H1 (cell line): Measurements from ENCODE around the gene RAB31. TPM values are rescaled to one million over a fixed set of nuclear protein-coding genes. Genes with fewer than 3 reads are reported as not detected.

Experiments used
- CTCF ChIA-PET: fragments of 300-600 bp; sonication (Branson Sonifier 250); formaldehyde crosslinking; loops from one replicate; lab custom pipeline; 2021; ENCODE audit not compliant: partially characterized antibody; lab: Charles Lee
- POLR2A ChIA-PET: fragments of 300-600 bp; sonication (Branson Sonifier 250); formaldehyde crosslinking; loops from one replicate; lab custom pipeline; 2021; ENCODE audit warnings: inconsistent platforms; ENCODE audit not compliant: partially characterized antibody; lab: Charles Lee
- DNase-seq, 2 experiments: peaks; one replicate each; pipeline versions ENCODE4 v3.0.0 to v3.0.0-alpha.2; 2010 to 2022; ENCODE audit warnings: low spot score in 2 of 2, low read depth in 1 of 2, mixed read lengths in 1 of 2
- FAIRE-seq: peaks from 2 replicates; lab custom pipeline; 2011; peaks lifted over from hg19 to GRCh38; lab: Jason Lieb, UNC
- H2AFZ ChIP-seq: 2 replicates; pipeline ENCODE4 v1.8.1; 2012; ENCODE audit warnings: low read length, inconsistent platforms
- H2AK5ac ChIP-seq: 2 replicates; pipeline ENCODE4 v1.6.1; 2013; ENCODE audit warnings: low read depth, low read length
- H2BK120ac ChIP-seq: replicated peaks from 2 replicates; pipeline ENCODE3; 2013; ENCODE audit warnings: low read depth, low read length, inconsistent platforms
- H2BK12ac ChIP-seq: 2 replicates; pipeline ENCODE4 v1.6.1; 2013; ENCODE audit warnings: low read depth, low read length
- H2BK15ac ChIP-seq: 2 replicates; pipeline ENCODE4 v1.6.1; 2013; ENCODE audit warnings: low read length
- H2BK20ac ChIP-seq: 2 replicates; pipeline ENCODE4 v1.6.1; 2013; ENCODE audit warnings: low read length
- H2BK5ac ChIP-seq: 2 replicates; pipeline ENCODE4 v1.6.1; 2013; ENCODE audit warnings: low read depth, low read length
- H3K14ac ChIP-seq: 2 replicates; pipeline ENCODE4 v1.6.1; 2013; ENCODE audit warnings: inconsistent platforms; ENCODE audit not compliant: insufficient read length
- H3K18ac ChIP-seq: 2 replicates; pipeline ENCODE4 v1.6.1; 2013; ENCODE audit warnings: low read length; ENCODE audit errors: extremely low read depth
- H3K23ac ChIP-seq: 2 replicates; pipeline ENCODE4 v1.6.1; 2013; ENCODE audit warnings: inconsistent platforms; ENCODE audit not compliant: insufficient read length
- H3K23me2 ChIP-seq: 2 replicates; pipeline ENCODE4 v1.6.1; 2013; ENCODE audit warnings: low read depth, low read length
- H3K27ac ChIP-seq: 2 replicates; pipeline ENCODE4 v1.6.1; 2011; ENCODE audit warnings: low read depth, low read length, inconsistent platforms
- H3K27me3 ChIP-seq, 4 experiments: replicated peaks in 1 of 4; 1 replicate in 1 of 4; 2 replicates in 3 of 4; pipeline versions ENCODE4 v1.6.1 to v1.8.1; 2011 to 2013; ENCODE audit warnings: low read length in 3 of 4, mild to moderate bottlenecking in 3 of 4, inconsistent platforms in 2 of 4, mixed read lengths in 2 of 4, moderate library complexity in 1 of 4; ENCODE audit not compliant: control insufficient read depth in 3 of 4, insufficient read depth in 3 of 4; ENCODE audit errors: extremely low read depth in 1 of 4
- H3K36me3 ChIP-seq, 4 experiments: 2 replicates each; pipeline versions ENCODE4 v1.6.1 to v1.8.1; 2011 to 2013; ENCODE audit warnings: mild to moderate bottlenecking in 4 of 4, low read length in 3 of 4, moderate library complexity in 2 of 4, control low read depth in 1 of 4, inconsistent platforms in 1 of 4; ENCODE audit not compliant: insufficient read depth in 4 of 4, control insufficient read depth in 2 of 4
- H3K4ac ChIP-seq: replicated peaks from 2 replicates; pipeline ENCODE3; 2013; ENCODE audit warnings: low read length, low read depth, mixed read lengths, inconsistent platforms; ENCODE audit not compliant: insufficient read length
- H3K4me1 ChIP-seq, 4 experiments: replicated peaks in 1 of 4; 1 replicate in 1 of 4; 2 replicates in 3 of 4; pipeline versions ENCODE4 v1.6.1 to v1.8.1; 2011 to 2013; ENCODE audit warnings: low read length in 3 of 4, inconsistent platforms in 2 of 4, mixed read lengths in 1 of 4; ENCODE audit not compliant: insufficient read depth in 4 of 4, control insufficient read depth in 3 of 4
- H3K4me2 ChIP-seq, 2 experiments: 2 replicates each; pipeline versions ENCODE4 v1.6.1 to v1.8.1; 2011 to 2013; ENCODE audit warnings: low read depth in 2 of 2, low read length in 2 of 2, control low read depth in 1 of 2, inconsistent platforms in 1 of 2, mild to moderate bottlenecking in 1 of 2; ENCODE audit not compliant: insufficient read depth in 1 of 2
- H3K4me3 ChIP-seq, 4 experiments: fragments of 200-600, 300-600 bp in 1 of 4; sonication (generic), shearing (Covaris generic), sonication (Bioruptor Twin) in 1 of 4; 2 replicates each; pipeline versions ENCODE4 v1.5.1 to v1.8.1; 2011 to 2016; ENCODE audit warnings: low read length in 4 of 4, low read depth in 3 of 4, control low read depth in 2 of 4, inconsistent platforms in 2 of 4, mild to moderate bottlenecking in 2 of 4, mixed read lengths in 1 of 4, moderate library complexity in 1 of 4; ENCODE audit not compliant: insufficient read depth in 2 of 4; ENCODE audit errors: extremely low read depth in 1 of 4
- H3K56ac ChIP-seq: replicated peaks from 2 replicates; pipeline ENCODE3; 2013; ENCODE audit warnings: low read depth, mild to moderate bottlenecking, mixed read lengths, low read length, inconsistent platforms; ENCODE audit not compliant: insufficient read length
- H3K79me1 ChIP-seq: 2 replicates; pipeline ENCODE4 v1.6.1; 2013; ENCODE audit warnings: low read depth, low read length, control low read depth
- H3K79me2 ChIP-seq, 2 experiments: 2 replicates each; pipeline versions ENCODE4 v1.6.1 to v1.8.1; 2012 to 2013; ENCODE audit warnings: low read length in 2 of 2, mild to moderate bottlenecking in 2 of 2, inconsistent platforms in 1 of 2; ENCODE audit not compliant: insufficient read depth in 2 of 2, control insufficient read depth in 1 of 2
- H3K9ac ChIP-seq, 4 experiments: replicated peaks in 1 of 4; 1 replicate in 1 of 4; 2 replicates in 3 of 4; pipeline versions ENCODE4 v1.6.1 to v1.8.1; 2011 to 2013; ENCODE audit warnings: low read depth in 3 of 4, low read length in 3 of 4, control low read depth in 2 of 4, mild to moderate bottlenecking in 2 of 4, moderate library complexity in 2 of 4, inconsistent platforms in 1 of 4; ENCODE audit errors: extremely low read depth in 1 of 4
- H3K9me3 ChIP-seq, 2 experiments: 2 replicates each; pipeline versions ENCODE4 v1.6.1 to v1.8.1; 2012 to 2013; ENCODE audit warnings: mild to moderate bottlenecking in 2 of 2, moderate library complexity in 2 of 2, control low read depth in 1 of 2, inconsistent platforms in 1 of 2, low read depth in 1 of 2, low read length in 1 of 2, mixed read lengths in 1 of 2; ENCODE audit not compliant: insufficient read depth in 2 of 2
- H4K20me1 ChIP-seq, 2 experiments: replicated peaks in 1 of 2; 2 replicates each; pipeline versions ENCODE3 to v1.8.1; 2011 to 2013; ENCODE audit warnings: inconsistent platforms in 2 of 2, low read length in 2 of 2, mild to moderate bottlenecking in 1 of 2; ENCODE audit not compliant: insufficient read depth in 2 of 2, control insufficient read depth in 1 of 2
- H4K5ac ChIP-seq: 2 replicates; pipeline ENCODE4 v1.6.1; 2013; ENCODE audit warnings: low read length, low read depth, mixed read lengths, inconsistent platforms; ENCODE audit not compliant: insufficient read length
- H4K8ac ChIP-seq: 2 replicates; pipeline ENCODE4 v1.8.0; 2013; ENCODE audit warnings: mild to moderate bottlenecking, moderate library complexity, low read length, inconsistent platforms; ENCODE audit not compliant: insufficient read depth; ENCODE audit errors: extremely low read depth
- H4K91ac ChIP-seq: replicated peaks from 2 replicates; pipeline ENCODE3; 2013; ENCODE audit warnings: low read length, mixed read lengths, inconsistent platforms; ENCODE audit not compliant: insufficient read length
- CTBP2 ChIP-seq: IDR thresholded peaks from 2 replicates; pipeline ENCODE4 v1.7.0; 2011; ENCODE audit warnings: borderline replicate concordance, mild to moderate bottlenecking, moderate library complexity, mixed read lengths, low read length; ENCODE audit not compliant: insufficient read depth, insufficient read length
- JUND ChIP-seq: IDR thresholded peaks from 2 replicates; pipeline ENCODE4 v1.6.1; 2011; ENCODE audit warnings: mild to moderate bottlenecking, improper control_type of control experiment, low read length
- KDM4A ChIP-seq: IDR thresholded peaks from one replicate; pipeline ENCODE4 v1.7.1; 2012; ENCODE audit warnings: low read depth, mild to moderate bottlenecking, moderate library complexity, low read length, inconsistent platforms; ENCODE audit not compliant: severe bottlenecking
- TAF1 ChIP-seq: IDR thresholded peaks from 2 replicates; pipeline ENCODE4 v1.6.1; 2011; ENCODE audit warnings: mild to moderate bottlenecking, low read depth, low read length
- ZNF274 ChIP-seq: IDR thresholded peaks from 2 replicates; pipeline ENCODE4 v1.7.0; 2012; ENCODE audit warnings: low read length, borderline replicate concordance; ENCODE audit errors: extremely low read depth
- WGBS, 2 experiments: shearing (Covaris generic) in 1 of 2; methylation state at CpG; one replicate each; pipeline versions ENCODE4 v1.1.6 to v1.1.7; 2013 to 2015; ENCODE audit warnings: low lambda C conversion rate in 2 of 2, mixed read lengths in 2 of 2, inconsistent platforms in 1 of 2, low coverage in 1 of 2, missing lambda C conversion rate in 1 of 2; ENCODE audit not compliant: insufficient replicate concordance in 2 of 2, insufficient coverage in 1 of 2, insufficient read length in 1 of 2; ENCODE audit errors: extremely low coverage in 1 of 2, missing lambda C conversion rate in 1 of 2; 5-methylcytosine and 5-hydroxymethylcytosine counted together
- polyA plus RNA-seq, 7 experiments: library from polyadenylated mRNA; depleted of rRNA in 3 of 7; stranded (reverse) in 5 of 7; unstranded in 2 of 7; fragments of >200 nt in 5 of 7; fragments of 200-250 nt in 2 of 7; gene quantifications; 1 replicate in 5 of 7; 2 replicates in 1 of 7; 4 replicates in 1 of 7; pipeline versions ENCODE4 v1.2.1 to v1.2.3, GENCODE V29; 2011 to 2013; ENCODE audit warnings: missing spikeins in 2 of 7, mixed read lengths in 2 of 7
- total RNA-seq: library from RNA; stranded (reverse); fragmentation: NEBNext Ultra II Directional; extraction: Animal tissue kit (Norgen Biotek cat#: 25700); gene quantifications from 2 replicates; pipeline ENCODE4 v1.2.1, GENCODE V29; 2021
- TF ChIP-seq, protein P1 (sequence below): IDR thresholded peaks from 2 replicates; pipeline ENCODE4 v1.6.1; 2012; ENCODE audit warnings: inconsistent platforms

The RAB31 gene
- total and polyA plus RNA-seq, 2 of the 8 experiments (the other 6 are each of a cell fraction or from before 2014, with no cell fraction given) = 15.2 to 40.9 TPM

GRCh38 chr18:9719421-9719981 lies 11.4 kb downstream of the RAB31 start:
- H3K27ac ChIP-seq = no peak overlapping the region
- peaks cover 0 to 6% of the 10 kb centered on the region in 2 experiments; a peak in 1 of 4 replicates for H3K79me2 ChIP-seq
- no peak overlapping the region for H4K91ac ChIP-seq
- TF ChIP-seq TAF1 = no peak
- no peak for TF ChIP-seq ZNF274
- TF ChIP-seq, protein P1, sequence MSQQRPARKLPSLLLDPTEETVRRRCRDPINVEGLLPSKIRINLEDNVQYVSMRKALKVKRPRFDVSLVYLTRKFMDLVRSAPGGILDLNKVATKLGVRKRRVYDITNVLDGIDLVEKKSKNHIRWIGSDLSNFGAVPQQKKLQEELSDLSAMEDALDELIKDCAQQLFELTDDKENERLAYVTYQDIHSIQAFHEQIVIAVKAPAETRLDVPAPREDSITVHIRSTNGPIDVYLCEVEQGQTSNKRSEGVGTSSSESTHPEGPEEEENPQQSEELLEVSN = no peak
- TF ChIP-seq KDM4A = no peak
- no peak for TF ChIP-seq CTBP2
- peak; percentile 36; the same call in 1 of the 2 replicates for TF ChIP-seq JUND
- no peak overlapping the region for H2AFZ ChIP-seq
- FAIRE-seq (no peak), DNase-seq (no peak)
- no peak overlapping the region for H2BK5ac ChIP-seq
- no peak overlapping the region for H2BK15ac ChIP-seq
- no peaks in the 10 kb centered on the region for H3K36me3 ChIP-seq
- no peak overlapping the region for H2BK12ac ChIP-seq
- no peak overlapping the region for H2BK120ac ChIP-seq
- POLR2A ChIA-PET = no interaction called here
- H3K56ac ChIP-seq = no peak overlapping the region
- H3K79me1 ChIP-seq = peaks cover 5% of the 10 kb centered on the region; the same call in 1 of the 2 replicates
- no peaks in the 10 kb centered on the region for H3K27me3 ChIP-seq
- H4K20me1 ChIP-seq = peaks cover 0 to 4% of the 10 kb centered on the region in 2 experiments
- H4K5ac ChIP-seq = no peak overlapping the region
- 76% methylated on average over 12 of the region's 12 CpGs; no CpG with 5 or more reads in 1 of the 2 experiments for WGBS, 2 experiments
- no peak overlapping the region for H4K8ac ChIP-seq
- H3K4me3 ChIP-seq = no peak overlapping the region
- peaks cover 0 to 4% (median 0%) of the 10 kb centered on the region in 4 experiments; a peak in 2 of 7 replicates for H3K4me1 ChIP-seq
- H3K14ac ChIP-seq = no peak overlapping the region
- H3K23ac ChIP-seq = no peak overlapping the region
- no peaks in the 10 kb centered on the region for H3K9me3 ChIP-seq
- no peak overlapping the region for H3K4me2 ChIP-seq
- no peak overlapping the region for H2AK5ac ChIP-seq
- H3K23me2 ChIP-seq = no peaks in the 10 kb centered on the region
- no peak overlapping the region for H2BK20ac ChIP-seq
- CTCF ChIA-PET = no interaction called here
- no peak overlapping the region; a peak in 1 of 7 replicates for H3K9ac ChIP-seq
- no peak overlapping the region for H3K4ac ChIP-seq
- H3K18ac ChIP-seq = no peak overlapping the region
